ENCODE data around the gene DENND5A.

- no peak for TF ChIP-seq TAF1 (IDR thresholded peaks at IDR 0.05; ENCODE audit: borderline replicate concordance, insufficient read depth, low read length)
- no peak for TF ChIP-seq POLR2AphosphoS5 (IDR thresholded peaks at IDR 0.05; ENCODE audit: low read depth, low read length)
- TF ChIP-seq REST (IDR thresholded peaks at IDR 0.05; ENCODE audit: insufficient read depth in 1 of 2, low read depth in 2 of 2, low read length in 2 of 2): no peak
- TF ChIP-seq SIN3A (IDR thresholded peaks at IDR 0.05; ENCODE audit: borderline replicate concordance, insufficient read depth, low read length): no peak
- TF ChIP-seq FOXP2 (optimal IDR thresholded peaks at IDR 0.05; ENCODE audit: borderline replicate concordance, extremely low read depth, extremely low read length, insufficient read depth): no peak
Measured at GRCh38 chr11:9302448-9302847, 37.3 kb upstream of the DENND5A start.

All from PFSK-1 (cell line).